B cell (primary cell): Measurements from ENCODE around the gene MRPS26. TPM values are rescaled to one million over a fixed set of nuclear protein-coding genes. Genes with fewer than 3 reads are reported as not detected.
"Not testable (repeated sequence)": the region's sequence is repeated elsewhere in the genome, so short reads cannot be mapped to it uniquely, and the experiment has no call there.

ENCODE experiments used
- ATAC-seq: fragments of 200-7000 bp; cut with Tn5 transposase; one replicate; pipeline ENCODE4 v1.10.0; 2021; ENCODE audit warnings: low read depth, mild to moderate bottlenecking, moderate number of reproducible peaks, moderate library complexity
- CTCF ChIA-PET: fragments of 350-600 bp; sonication (Branson Sonifier 250); formaldehyde crosslinking; loops from one replicate; lab custom pipeline; 2021; ENCODE audit warnings: antibody characterized with exemption, inconsistent platforms; lab: Charles Lee
- POLR2A ChIA-PET: fragments of 350-600 bp; sonication (Branson Sonifier 250); formaldehyde crosslinking; loops from one replicate; lab custom pipeline; 2021; ENCODE audit warnings: antibody characterized with exemption; lab: Charles Lee
- DNase-seq: peaks from one replicate; pipeline ENCODE4 v3.0.0; 2013
- H2AFZ ChIP-seq: 2 replicates; pipeline ENCODE4 v1.6.1; 2012; ENCODE audit warnings: mild to moderate bottlenecking, low read depth, low read length; ENCODE audit not compliant: insufficient read depth, poor library complexity, severe bottlenecking
- H3K27ac ChIP-seq, 2 donors: 1 replicate in 1 of 2; 2 replicates in 1 of 2; pipeline ENCODE4 v1.5.1; 2012 to 2013; ENCODE audit warnings: low read length in 2 of 2, mild to moderate bottlenecking in 2 of 2, moderate library complexity in 1 of 2
- H3K27me3 ChIP-seq, 4 experiments: fragments of 200-600 bp in 1 of 4; sonication (generic) in 1 of 4; replicated peaks in 1 of 4; 1 replicate in 2 of 4; 2 replicates in 2 of 4; pipeline versions ENCODE4 v1.6.1 to v1.7.0; 2013 to 2016; ENCODE audit warnings: low read length in 3 of 4, mild to moderate bottlenecking in 2 of 4, mixed read lengths in 1 of 4, moderate library complexity in 1 of 4; ENCODE audit not compliant: insufficient read depth in 4 of 4, control insufficient read depth in 3 of 4; ENCODE audit errors: control extremely low read depth in 1 of 4
- H3K36me3 ChIP-seq, 2 experiments: replicated peaks in 1 of 2; 1 replicate in 1 of 2; 2 replicates in 1 of 2; pipeline versions ENCODE4 v1.6.1 to v1.7.1; 2013; ENCODE audit warnings: low read length in 1 of 2; ENCODE audit not compliant: insufficient read depth in 2 of 2, control insufficient read depth in 1 of 2; ENCODE audit errors: control extremely low read depth in 1 of 2, extremely low read depth in 1 of 2
- H3K4me1 ChIP-seq, 2 donors: fragments of 200-600 bp in 1 of 2; sonication (generic) in 1 of 2; 1 replicate in 1 of 2; 2 replicates in 1 of 2; pipeline versions ENCODE4 v1.5.1 to v1.6.1; 2013 to 2017; ENCODE audit warnings: low read length in 2 of 2; ENCODE audit not compliant: control insufficient read depth in 2 of 2, insufficient read depth in 2 of 2
- H3K4me2 ChIP-seq: replicated peaks from 2 replicates; pipeline ENCODE3; 2012; ENCODE audit warnings: mild to moderate bottlenecking, low read depth, low read length; ENCODE audit not compliant: poor library complexity, severe bottlenecking
- H3K4me3 ChIP-seq, 5 experiments: fragments of 200-600 bp in 1 of 5; sonication (generic) in 1 of 5; 1 replicate in 3 of 5; 2 replicates in 2 of 5; pipeline versions ENCODE4 v1.5.1 to v1.7.0; 2011 to 2016; ENCODE audit warnings: low read length in 4 of 5, mild to moderate bottlenecking in 4 of 5, low read depth in 2 of 5, control low read depth in 1 of 5, moderate library complexity in 1 of 5; ENCODE audit not compliant: insufficient read depth in 1 of 5; ENCODE audit errors: control extremely low read depth in 1 of 5, extremely low read depth in 1 of 5
- H3K79me2 ChIP-seq: fragments of 200-600 bp; sonication (generic); one replicate; pipeline ENCODE4 v1.6.0; 2016; ENCODE audit warnings: low read length; ENCODE audit not compliant: control insufficient read depth, insufficient read depth
- H3K9ac ChIP-seq: fragments of 200-600 bp; sonication (generic); 2 replicates; pipeline ENCODE4 v1.6.1; 2017; ENCODE audit warnings: mild to moderate bottlenecking, low read length, moderate library complexity
- H3K9me3 ChIP-seq, 3 donors: one replicate each; pipeline versions ENCODE4 v1.6.1 to v1.7.1; 2013; ENCODE audit warnings: low read length in 2 of 3; ENCODE audit not compliant: control insufficient read depth in 2 of 3, insufficient read depth in 1 of 3; ENCODE audit errors: control extremely low read depth in 1 of 3
- H4K20me1 ChIP-seq: 2 replicates; pipeline ENCODE4 v1.6.0; 2012; ENCODE audit warnings: mild to moderate bottlenecking, low read length; ENCODE audit not compliant: insufficient read depth, control insufficient read depth, poor library complexity, severe bottlenecking
- H3K27ac Mint-ChIP-seq: one replicate; pipeline ENCODE4 v1.8.0; 2021; ENCODE audit warnings: mixed read lengths
- H3K27me3 Mint-ChIP-seq: one replicate; pipeline ENCODE4 v1.8.0; 2021; ENCODE audit warnings: mixed read lengths
- H3K4me1 Mint-ChIP-seq: one replicate; pipeline ENCODE4 v1.8.0; 2021; ENCODE audit warnings: mixed read lengths
- H3K4me3 Mint-ChIP-seq: one replicate; pipeline ENCODE4 v1.8.0; 2021; ENCODE audit warnings: mixed read lengths
- H3K9me3 Mint-ChIP-seq: one replicate; pipeline ENCODE4 v1.8.0; 2022; ENCODE audit warnings: mixed read lengths; ENCODE audit not compliant: insufficient read depth
- EZH2 ChIP-seq: IDR thresholded peaks from 2 replicates; pipeline ENCODE4 v1.6.1; 2012; ENCODE audit warnings: borderline replicate concordance, low read depth, mild to moderate bottlenecking, moderate library complexity, low read length; ENCODE audit not compliant: insufficient read depth, poor library complexity, severe bottlenecking
- WGBS: methylation state at CpG from one replicate; pipeline ENCODE4 v1.1.5; 2013; ENCODE audit warnings: missing lambda C conversion rate; ENCODE audit not compliant: insufficient coverage; 5-methylcytosine and 5-hydroxymethylcytosine counted together
- intact Hi-C: fragments of 100-400 bp; cut with micrococcal nuclease; formaldehyde crosslinking; loops from one replicate; pipeline ENCODE4 v1.10.0; 2022
- polyA plus RNA-seq: library from polyadenylated mRNA; depleted of rRNA; stranded (reverse); fragments of >200 nt; gene quantifications from 2 replicates; pipeline ENCODE4 v1.2.3, GENCODE V29; 2012
- total RNA-seq, 2 donors: library from RNA; stranded (reverse); fragments of 120-200 nt in 1 of 2; gene quantifications; 1 replicate in 1 of 2; 2 replicates in 1 of 2; pipeline versions ENCODE4 v1.2.3 to v1.2.4, GENCODE V29; 2013 to 2022
- TF ChIP-seq, protein P1 (sequence below): fragments of 200-600 bp; IDR thresholded peaks from one replicate; pipeline ENCODE4 v1.8.0; 2022; ENCODE audit warnings: antibody characterized with exemption, mild to moderate bottlenecking

Gene MRPS26
- total and polyA plus RNA-seq, 2 donors (not counting 1 experiment from before 2014, with no cell fraction given) = 35.9 to 37.5 TPM

DNA sequence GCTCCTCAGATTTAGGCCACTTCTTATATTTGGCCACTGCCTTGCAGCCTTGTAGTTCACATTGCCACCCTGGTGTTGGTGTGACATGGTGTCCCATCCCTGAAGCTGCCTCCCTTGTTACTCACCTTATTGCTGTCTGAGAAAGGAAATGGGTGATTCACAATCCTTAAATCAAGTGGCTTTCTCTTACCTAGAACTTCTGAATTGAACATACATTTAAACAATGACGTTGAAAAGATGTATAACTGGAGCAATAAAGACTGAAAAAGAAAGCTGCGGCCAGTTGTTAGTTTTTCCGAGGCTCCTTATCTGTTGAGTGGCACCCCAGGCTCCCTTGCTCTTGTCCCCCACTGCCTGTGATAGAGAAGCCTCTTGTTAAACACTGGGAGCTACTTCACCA, 31.2 kb upstream of the MRPS26 start:
- H3K4me3 Mint-ChIP-seq = no peak overlapping the region
- Histone ChIP-seq H2AFZ (no peak overlapping the region), H4K20me1 (no peaks in the 10 kb centered on the region), H3K27me3 (no peaks in the 10 kb centered on the region), H3K4me1 (no peaks in the 10 kb centered on the region), H3K27ac (no peak overlapping the region), H3K4me3 (no peak overlapping the region), H3K36me3 (peaks cover 2 to 30% of the 10 kb centered on the region in 2 experiments), H3K9me3 (no peaks in the 10 kb centered on the region), H3K4me2 (no peak overlapping the region), H3K9ac (no peak overlapping the region), H3K79me2 (no peaks in the 10 kb centered on the region)
- DNase-seq (no peak), ATAC-seq (no peak)
- no peaks in the 10 kb centered on the region for H3K9me3 Mint-ChIP-seq
- intact Hi-C loops = no loop called here
- 100% methylated on average over 2 of the region's 3 CpGs for WGBS
- no peak for TF ChIP-seq EZH2
- TF ChIP-seq, protein P1, sequence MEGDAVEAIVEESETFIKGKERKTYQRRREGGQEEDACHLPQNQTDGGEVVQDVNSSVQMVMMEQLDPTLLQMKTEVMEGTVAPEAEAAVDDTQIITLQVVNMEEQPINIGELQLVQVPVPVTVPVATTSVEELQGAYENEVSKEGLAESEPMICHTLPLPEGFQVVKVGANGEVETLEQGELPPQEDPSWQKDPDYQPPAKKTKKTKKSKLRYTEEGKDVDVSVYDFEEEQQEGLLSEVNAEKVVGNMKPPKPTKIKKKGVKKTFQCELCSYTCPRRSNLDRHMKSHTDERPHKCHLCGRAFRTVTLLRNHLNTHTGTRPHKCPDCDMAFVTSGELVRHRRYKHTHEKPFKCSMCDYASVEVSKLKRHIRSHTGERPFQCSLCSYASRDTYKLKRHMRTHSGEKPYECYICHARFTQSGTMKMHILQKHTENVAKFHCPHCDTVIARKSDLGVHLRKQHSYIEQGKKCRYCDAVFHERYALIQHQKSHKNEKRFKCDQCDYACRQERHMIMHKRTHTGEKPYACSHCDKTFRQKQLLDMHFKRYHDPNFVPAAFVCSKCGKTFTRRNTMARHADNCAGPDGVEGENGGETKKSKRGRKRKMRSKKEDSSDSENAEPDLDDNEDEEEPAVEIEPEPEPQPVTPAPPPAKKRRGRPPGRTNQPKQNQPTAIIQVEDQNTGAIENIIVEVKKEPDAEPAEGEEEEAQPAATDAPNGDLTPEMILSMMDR = no peak
- no peak overlapping the region for H3K27ac Mint-ChIP-seq
- H3K4me1 Mint-ChIP-seq = no peaks in the 10 kb centered on the region
- H3K27me3 Mint-ChIP-seq = no peaks in the 10 kb centered on the region
- POLR2A ChIA-PET = interaction anchor here (0.6 kb wide), 1 partner anchor 61 kb away, joined by 3 read pairs; no protein-coding TSS in a partner anchor
- CTCF ChIA-PET = no interaction called here

DNA sequence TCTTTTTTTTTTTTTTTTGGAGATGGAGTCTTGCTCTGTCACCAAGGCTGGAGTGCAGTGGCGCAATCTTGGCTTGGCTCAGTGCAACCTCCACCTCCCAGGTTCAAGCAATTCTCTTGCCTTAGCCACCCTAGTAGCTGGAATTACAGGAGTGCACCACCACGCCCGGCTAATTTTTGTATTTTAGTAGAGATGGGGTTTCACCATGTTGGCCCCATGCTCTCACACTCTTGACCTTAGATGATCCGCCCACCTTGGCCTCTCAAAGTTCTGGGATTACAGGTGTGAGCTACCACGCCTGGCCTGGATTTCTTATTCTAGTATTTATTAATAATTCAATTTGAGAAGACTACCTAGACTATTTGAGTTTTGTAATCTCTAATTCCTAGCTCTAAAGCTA, 30.6 kb upstream of the MRPS26 start:
- H3K4me1 ChIP-seq = not testable (repeated sequence)
- no CpG with 5 or more reads among the region's 5 CpGs for WGBS

More for the DNA sequence above, 30.6 kb upstream of the MRPS26 start:
- H3K9ac ChIP-seq, H3K27ac ChIP-seq, H3K4me2 ChIP-seq, ATAC-seq, H3K4me3 ChIP-seq, H3K27ac Mint-ChIP-seq, H3K4me3 Mint-ChIP-seq, H3K4me1 Mint-ChIP-seq, H3K9me3 ChIP-seq, intact Hi-C loops, H2AFZ ChIP-seq, H3K27me3 ChIP-seq, DNase-seq, H3K79me2 ChIP-seq, H3K9me3 Mint-ChIP-seq, H3K27me3 Mint-ChIP-seq, H4K20me1 ChIP-seq, POLR2A ChIA-PET, CTCF ChIA-PET: not testable (repeated sequence)
- H3K36me3 ChIP-seq = peaks cover 2 to 27% of the 10 kb centered on the region in 2 experiments
